CD4-positive, alpha-beta T cell treated with Interleukin-1 beta for 1 hour (primary cell): ENCODE data around the gene MOG.

ENCODE experiments used
- DNase-seq, 2 donors: peaks; one replicate each; pipeline ENCODE4 v3.0.0-alpha.2; 2020 to 2022

Gene MOG

GRCh38 chr6:29678114-29678513, 21.2 kb downstream of the MOG start:
- no peak for DNase-seq

DNA sequence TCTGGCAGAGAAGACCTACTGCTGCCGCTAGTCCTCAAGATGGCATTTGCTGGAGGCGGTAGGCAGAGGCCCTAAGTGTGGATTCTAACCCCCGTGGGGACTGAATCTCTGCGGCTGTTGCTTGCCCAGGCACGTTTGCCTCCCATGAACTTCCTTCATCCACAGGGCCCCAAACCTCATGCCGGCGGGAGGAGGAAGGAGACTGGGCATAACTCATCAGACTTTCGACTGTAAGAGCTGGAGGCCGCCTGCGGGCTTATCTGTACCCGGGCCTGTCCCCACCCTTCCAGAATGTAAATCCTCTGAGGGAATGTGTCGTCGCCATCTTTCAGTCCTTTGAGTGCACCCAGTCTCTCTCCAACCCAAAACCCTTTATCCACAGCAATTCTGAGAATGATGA, 23.1 kb downstream of the MOG start:
- DNase-seq: no peak

GRCh38 chr6:29680416-29680815, 23.5 kb downstream of the MOG start:
- peak in 1 of 2 donors; percentile 4 for DNase-seq

GRCh38 chr6:29680904-29681303, 24.0 kb downstream of the MOG start, which contains the start of gene ZFP57:
ZFP57 (minus strand) TSS chr6:29681152; CDS start chr6:29677003, 4,149 bp downstream.
- DNase-seq: no peak

GRCh38 chr6:29681811-29682210, 24.9 kb downstream of the MOG start:
- DNase-seq: no peak

- DNase-seq: no peak
Observed at GRCh38 chr6:29685718-29686326, 28.9 kb downstream of the MOG start.

DNA sequence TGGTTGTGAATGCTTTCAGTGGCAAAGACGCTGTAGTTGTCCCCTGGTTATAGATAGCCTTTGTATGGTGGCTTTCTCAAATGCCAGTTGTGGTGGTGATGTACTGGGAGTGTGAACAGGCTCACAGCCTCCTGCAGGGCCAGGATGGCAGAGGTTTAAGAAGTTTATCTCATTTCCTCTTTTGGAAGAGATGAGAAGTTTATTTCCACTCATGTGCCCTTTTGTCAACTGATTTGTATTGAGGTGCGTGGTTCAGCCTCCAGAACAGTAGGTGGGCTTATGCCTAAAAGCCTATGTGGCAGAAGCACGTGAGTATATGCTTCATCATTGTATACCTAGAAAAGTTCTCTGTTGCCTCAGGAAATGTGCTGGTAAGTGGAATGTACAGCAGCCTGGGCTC, 37.7 kb downstream of the MOG start:
- no peak for DNase-seq

DNA sequence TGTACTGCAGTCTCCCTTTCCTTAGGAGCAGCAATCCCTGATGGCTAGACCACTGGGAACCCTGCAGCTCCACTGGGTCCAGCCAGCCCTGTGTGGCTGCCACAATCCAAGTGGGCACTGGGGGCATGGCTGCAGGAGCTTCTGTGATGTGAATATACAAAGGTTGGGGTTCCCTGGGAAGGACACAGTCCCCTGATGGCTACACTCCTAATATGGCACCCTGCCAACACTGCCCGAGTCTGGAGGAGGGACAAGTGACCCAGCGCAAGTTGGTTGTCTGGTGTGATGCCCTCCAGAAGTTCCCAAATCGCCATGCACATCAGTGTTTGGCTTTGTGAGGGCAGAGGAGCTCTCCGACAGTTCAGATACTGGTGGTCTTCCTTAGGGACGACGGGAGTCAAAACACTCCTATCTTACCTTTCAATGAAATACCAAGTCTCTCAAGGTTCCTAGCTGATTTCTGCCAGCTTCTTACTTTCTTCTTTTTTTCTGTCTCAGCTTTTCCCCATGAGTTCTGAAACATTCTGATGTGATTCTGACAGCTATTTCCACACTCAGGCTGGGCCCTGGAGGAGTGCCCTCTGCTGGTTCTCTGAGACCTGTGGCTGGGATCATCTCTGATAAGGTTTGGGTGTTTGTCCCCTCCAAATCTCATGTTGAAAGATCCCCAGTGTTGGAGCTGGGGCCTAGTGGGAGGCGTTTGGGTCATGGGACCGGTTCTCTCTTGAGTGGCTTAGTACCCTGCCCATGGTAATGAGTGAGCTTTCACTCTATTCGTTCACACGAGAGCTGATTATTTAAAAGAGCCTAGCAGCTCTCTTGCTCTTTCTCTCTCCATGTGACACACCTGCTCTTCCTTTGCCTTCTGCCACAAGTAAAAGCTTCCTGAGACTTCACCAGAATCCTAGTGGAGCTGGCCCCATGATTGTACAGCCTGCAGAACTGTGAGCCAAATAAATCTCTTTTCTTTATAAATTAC, 39.5 kb downstream of the MOG start:
- DNase-seq: no peak

GRCh38 chr6:29702519-29703103, 45.7 kb downstream of the MOG start:
- DNase-seq: peak; percentile 65 to 77

- DNase-seq: peak in 1 of 2 donors; percentile 49
Observed at GRCh38 chr6:29705389-29706231, 48.7 kb downstream of the MOG start.

- DNase-seq: peak; percentile 66 to 80
Observed at GRCh38 chr6:29708432-29709179, 51.7 kb downstream of the MOG start.

- DNase-seq: no peak
Observed at GRCh38 chr6:29709188-29709587, 52.3 kb downstream of the MOG start.

DNA sequence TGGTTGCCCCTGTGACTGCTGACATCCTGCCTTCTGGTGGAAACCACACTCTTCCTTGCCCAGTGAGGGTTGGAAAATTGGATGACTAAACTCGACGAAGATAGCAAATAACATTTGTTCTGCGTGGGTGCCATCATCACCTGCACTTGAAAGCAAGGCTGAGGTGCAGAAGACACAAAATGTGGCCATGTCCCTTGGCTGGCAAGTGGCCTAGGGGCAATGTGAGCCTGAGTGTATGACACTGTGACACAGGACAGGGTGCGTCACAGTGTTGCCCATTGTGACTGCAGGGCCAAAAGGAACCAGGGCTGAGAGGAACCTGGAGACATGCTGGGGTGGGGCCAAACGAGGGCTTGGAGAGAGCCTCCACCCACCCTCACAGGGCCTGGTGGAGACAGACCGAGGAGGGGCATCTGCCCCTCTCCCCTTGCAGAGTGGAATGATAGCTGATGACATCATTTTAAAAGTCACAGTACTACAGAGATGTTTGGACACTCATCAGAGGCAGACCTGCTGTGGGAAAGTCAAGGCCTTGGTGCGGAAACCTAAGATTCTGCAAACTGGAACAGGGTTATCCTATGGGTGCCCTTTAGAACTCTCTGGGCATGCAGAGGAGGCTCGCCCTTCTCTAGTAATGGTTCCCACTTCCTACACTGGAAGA, 53.5 kb downstream of the MOG start:
- no peak for DNase-seq

- peak in 1 of 2 donors; percentile 57 for DNase-seq
Observed at GRCh38 chr6:29720863-29721262, 64.0 kb downstream of the MOG start.
